Liver (tissue), 9 donors: ENCODE measurements around the gene RBFA. TPM values are rescaled to one million over a fixed set of nuclear protein-coding genes. Genes with fewer than 3 reads are reported as not detected.

Experiments used
- DNase-seq: peaks from one replicate; pipeline ENCODE4 v3.0.0-alpha.2; 2017; ENCODE audit warnings: low spot score
- H3K27ac ChIP-seq, 2 donors: one replicate each; pipeline ENCODE4 v1.7.0; 2013; ENCODE audit warnings: inconsistent platforms in 2 of 2, low read length in 2 of 2, control low read depth in 1 of 2, low read depth in 1 of 2, mild to moderate bottlenecking in 1 of 2
- H3K27me3 ChIP-seq, 4 donors: one replicate each; pipeline versions ENCODE4 v1.6.1 to v1.7.0; 2013; ENCODE audit warnings: low read length in 3 of 4, inconsistent platforms in 1 of 4, mild to moderate bottlenecking in 1 of 4, moderate library complexity in 1 of 4; ENCODE audit not compliant: control insufficient read depth in 4 of 4, insufficient read depth in 4 of 4
- H3K36me3 ChIP-seq, 4 donors: one replicate each; pipeline versions ENCODE4 v1.6.1 to v1.7.0; 2013; ENCODE audit warnings: low read length in 3 of 4, mild to moderate bottlenecking in 3 of 4, low read depth in 1 of 4, moderate library complexity in 1 of 4; ENCODE audit not compliant: control insufficient read depth in 4 of 4, insufficient read depth in 3 of 4
- H3K4me1 ChIP-seq, 4 donors: one replicate each; pipeline versions ENCODE4 v1.6.1 to v1.7.0; 2013; ENCODE audit warnings: low read length in 3 of 4, mild to moderate bottlenecking in 3 of 4, moderate library complexity in 1 of 4; ENCODE audit not compliant: control insufficient read depth in 4 of 4, insufficient read depth in 4 of 4
- H3K4me3 ChIP-seq, 3 donors: one replicate each; pipeline versions ENCODE4 v1.6.1 to v1.7.0; 2013; ENCODE audit warnings: low read length in 3 of 3, control low read depth in 1 of 3, low read depth in 1 of 3, mild to moderate bottlenecking in 1 of 3
- H3K9ac ChIP-seq, 2 donors: one replicate each; pipeline ENCODE4 v1.7.0; 2013; ENCODE audit warnings: low read length in 2 of 2, mild to moderate bottlenecking in 2 of 2, moderate library complexity in 2 of 2, control low read depth in 1 of 2, low read depth in 1 of 2
- H3K9me3 ChIP-seq, 4 donors: one replicate each; pipeline versions ENCODE4 v1.6.1 to v1.7.0; 2013; ENCODE audit warnings: low read length in 3 of 4; ENCODE audit not compliant: control insufficient read depth in 4 of 4
- FOXA1 ChIP-seq: IDR thresholded peaks from 2 replicates; pipeline ENCODE4 v1.6.1; 2016; ENCODE audit warnings: antibody characterized with exemption
- FOXA2 ChIP-seq: IDR thresholded peaks from 2 replicates; pipeline ENCODE4 v1.6.1; 2016; ENCODE audit warnings: antibody characterized with exemption
- GABPA ChIP-seq, 2 donors: IDR thresholded peaks in 1 of 2; conservative IDR thresholded peaks in 1 of 2; 2 replicates each; pipeline ENCODE4 v1.6.1; 2016; ENCODE audit warnings: antibody characterized with exemption in 2 of 2, mild to moderate bottlenecking in 1 of 2, moderate library complexity in 1 of 2
- HNF4A ChIP-seq, 2 donors: conservative IDR thresholded peaks; 2 replicates each; pipeline ENCODE4 v1.6.1; 2016; ENCODE audit warnings: antibody characterized with exemption in 2 of 2, mild to moderate bottlenecking in 2 of 2
- HNF4G ChIP-seq: IDR thresholded peaks from 2 replicates; pipeline ENCODE4 v1.6.1; 2016; ENCODE audit warnings: antibody characterized with exemption
- JUND ChIP-seq, 2 donors: IDR thresholded peaks; 2 replicates each; pipeline ENCODE4 v1.6.1; 2016; ENCODE audit warnings: antibody characterized with exemption in 2 of 2
- NR2F2 ChIP-seq: IDR thresholded peaks from 2 replicates; pipeline ENCODE4 v1.6.1; 2016; ENCODE audit warnings: antibody characterized with exemption
- RAD21 ChIP-seq, 2 donors: IDR thresholded peaks; 2 replicates each; pipeline ENCODE4 v1.6.1; 2016; ENCODE audit warnings: antibody characterized with exemption in 2 of 2, mild to moderate bottlenecking in 2 of 2
- RXRA ChIP-seq, 2 donors: IDR thresholded peaks; 2 replicates each; pipeline ENCODE4 v1.6.1; 2017 to 2018; ENCODE audit warnings: antibody characterized with exemption in 2 of 2, mild to moderate bottlenecking in 1 of 2
- TAF1 ChIP-seq: conservative IDR thresholded peaks from 2 replicates; pipeline ENCODE4 v1.6.1; 2016; ENCODE audit warnings: antibody characterized with exemption, mild to moderate bottlenecking
- YY1 ChIP-seq: IDR thresholded peaks from 2 replicates; pipeline ENCODE4 v1.6.1; 2016; ENCODE audit warnings: antibody characterized with exemption, mild to moderate bottlenecking
- WGBS: extraction: QIAGEN DNeasy Blood & Tissue Kit; methylation state at CpG from one replicate; pipeline ENCODE4 v1.1.7; 2013; 5-methylcytosine and 5-hydroxymethylcytosine counted together
- polyA plus RNA-seq, 2 donors: library from polyadenylated mRNA; stranded (reverse) in 1 of 2; unstranded in 1 of 2; fragments of 200-250 nt in 1 of 2; fragments of >200 nt in 1 of 2; fragmentation: Nextera tagmentation in 1 of 2; extraction: Ambion mirVana in 1 of 2; gene quantifications; one replicate each; pipeline versions ENCODE4 v1.2.1 to v1.2.3, GENCODE V29; 2013 to 2015
- total RNA-seq, 2 donors: library from RNA; depleted of rRNA; stranded (reverse); fragments of >200 nt; gene quantifications; one replicate each; pipeline ENCODE4 v1.2.3, GENCODE V29; 2014
- TF ChIP-seq, protein P1 (sequence below): fragments of 150-350 bp; IDR thresholded peaks from 2 replicates; pipeline ENCODE4 v1.5.1; 2017; ENCODE audit warnings: improper control_type of control experiment, low read depth, low read length; ENCODE audit not compliant: missing input control
- TF ChIP-seq, protein P2 (sequence below): IDR thresholded peaks from 2 replicates; pipeline ENCODE4 v1.6.1; 2016; ENCODE audit warnings: antibody characterized with exemption, mild to moderate bottlenecking
- TF ChIP-seq, protein P3 (sequence below): IDR thresholded peaks from 2 replicates; pipeline ENCODE4 v1.6.1; 2016; ENCODE audit warnings: antibody characterized with exemption
- TF ChIP-seq, protein P4 (sequence below): IDR thresholded peaks from 2 replicates; pipeline ENCODE4 v1.6.1; 2016; ENCODE audit warnings: antibody characterized with exemption
- donor health status: healthy.
- donor health status: healthy.
- donor health status: healthy.
- donor health status: healthy.
- donor health status: healthy.

Gene RBFA
- total and polyA plus RNA-seq, 4 donors: 20.4 to 31.6 (median 27.0) TPM

DNA sequence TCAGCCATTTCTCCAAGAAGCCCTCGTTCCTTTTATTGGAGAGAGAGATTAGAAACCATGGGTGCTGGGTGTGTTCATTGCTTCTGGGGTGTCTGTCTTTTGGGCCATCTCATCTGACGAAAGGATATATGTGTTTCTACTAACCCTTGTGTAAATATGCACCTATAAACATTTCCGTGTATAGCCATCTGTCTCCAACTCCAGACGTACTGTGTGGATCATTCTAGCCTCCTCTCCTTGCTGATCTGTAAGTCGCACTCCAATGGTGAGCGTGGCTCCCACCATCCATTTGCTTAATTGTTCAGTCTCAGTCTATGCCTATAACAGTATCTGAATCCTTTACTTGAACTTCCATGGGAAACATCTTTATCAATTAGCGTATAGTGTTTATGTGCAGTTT, 1.8 kb downstream of the RBFA start (continued):
- no peak for TF ChIP-seq YY1
- TF ChIP-seq RXRA (IDR thresholded peaks at IDR 0.05): no peak
- TF ChIP-seq, protein P1, sequence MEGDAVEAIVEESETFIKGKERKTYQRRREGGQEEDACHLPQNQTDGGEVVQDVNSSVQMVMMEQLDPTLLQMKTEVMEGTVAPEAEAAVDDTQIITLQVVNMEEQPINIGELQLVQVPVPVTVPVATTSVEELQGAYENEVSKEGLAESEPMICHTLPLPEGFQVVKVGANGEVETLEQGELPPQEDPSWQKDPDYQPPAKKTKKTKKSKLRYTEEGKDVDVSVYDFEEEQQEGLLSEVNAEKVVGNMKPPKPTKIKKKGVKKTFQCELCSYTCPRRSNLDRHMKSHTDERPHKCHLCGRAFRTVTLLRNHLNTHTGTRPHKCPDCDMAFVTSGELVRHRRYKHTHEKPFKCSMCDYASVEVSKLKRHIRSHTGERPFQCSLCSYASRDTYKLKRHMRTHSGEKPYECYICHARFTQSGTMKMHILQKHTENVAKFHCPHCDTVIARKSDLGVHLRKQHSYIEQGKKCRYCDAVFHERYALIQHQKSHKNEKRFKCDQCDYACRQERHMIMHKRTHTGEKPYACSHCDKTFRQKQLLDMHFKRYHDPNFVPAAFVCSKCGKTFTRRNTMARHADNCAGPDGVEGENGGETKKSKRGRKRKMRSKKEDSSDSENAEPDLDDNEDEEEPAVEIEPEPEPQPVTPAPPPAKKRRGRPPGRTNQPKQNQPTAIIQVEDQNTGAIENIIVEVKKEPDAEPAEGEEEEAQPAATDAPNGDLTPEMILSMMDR: no peak
- no peak for TF ChIP-seq JUND (IDR thresholded peaks at IDR 0.05)

DNA sequence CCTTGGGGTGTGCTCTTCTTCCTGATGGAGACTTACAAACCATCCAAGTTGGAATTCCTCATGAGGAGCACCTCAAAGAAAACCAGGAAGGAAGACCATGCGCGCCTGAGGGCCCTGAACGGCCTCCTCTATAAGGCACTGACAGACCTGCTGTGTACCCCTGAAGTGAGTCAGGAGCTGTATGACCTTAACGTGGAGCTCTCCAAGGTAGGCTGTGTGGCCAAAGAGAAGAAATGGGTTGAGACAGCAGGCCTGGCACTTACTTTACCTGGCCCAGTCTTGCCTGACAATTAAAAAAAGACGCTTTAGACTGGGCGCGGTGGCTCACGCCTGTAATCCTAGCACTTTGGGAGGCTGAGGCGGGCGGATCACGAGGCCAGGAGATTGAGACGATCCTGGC, 3.1 kb downstream of the RBFA start:
- TF ChIP-seq HNF4A (conservative IDR thresholded peaks at IDR 0.05): no peak
- no peak for TF ChIP-seq YY1
- TF ChIP-seq FOXA1: no peak
- TF ChIP-seq, protein P2, sequence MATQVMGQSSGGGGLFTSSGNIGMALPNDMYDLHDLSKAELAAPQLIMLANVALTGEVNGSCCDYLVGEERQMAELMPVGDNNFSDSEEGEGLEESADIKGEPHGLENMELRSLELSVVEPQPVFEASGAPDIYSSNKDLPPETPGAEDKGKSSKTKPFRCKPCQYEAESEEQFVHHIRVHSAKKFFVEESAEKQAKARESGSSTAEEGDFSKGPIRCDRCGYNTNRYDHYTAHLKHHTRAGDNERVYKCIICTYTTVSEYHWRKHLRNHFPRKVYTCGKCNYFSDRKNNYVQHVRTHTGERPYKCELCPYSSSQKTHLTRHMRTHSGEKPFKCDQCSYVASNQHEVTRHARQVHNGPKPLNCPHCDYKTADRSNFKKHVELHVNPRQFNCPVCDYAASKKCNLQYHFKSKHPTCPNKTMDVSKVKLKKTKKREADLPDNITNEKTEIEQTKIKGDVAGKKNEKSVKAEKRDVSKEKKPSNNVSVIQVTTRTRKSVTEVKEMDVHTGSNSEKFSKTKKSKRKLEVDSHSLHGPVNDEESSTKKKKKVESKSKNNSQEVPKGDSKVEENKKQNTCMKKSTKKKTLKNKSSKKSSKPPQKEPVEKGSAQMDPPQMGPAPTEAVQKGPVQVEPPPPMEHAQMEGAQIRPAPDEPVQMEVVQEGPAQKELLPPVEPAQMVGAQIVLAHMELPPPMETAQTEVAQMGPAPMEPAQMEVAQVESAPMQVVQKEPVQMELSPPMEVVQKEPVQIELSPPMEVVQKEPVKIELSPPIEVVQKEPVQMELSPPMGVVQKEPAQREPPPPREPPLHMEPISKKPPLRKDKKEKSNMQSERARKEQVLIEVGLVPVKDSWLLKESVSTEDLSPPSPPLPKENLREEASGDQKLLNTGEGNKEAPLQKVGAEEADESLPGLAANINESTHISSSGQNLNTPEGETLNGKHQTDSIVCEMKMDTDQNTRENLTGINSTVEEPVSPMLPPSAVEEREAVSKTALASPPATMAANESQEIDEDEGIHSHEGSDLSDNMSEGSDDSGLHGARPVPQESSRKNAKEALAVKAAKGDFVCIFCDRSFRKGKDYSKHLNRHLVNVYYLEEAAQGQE: no peak
- TF ChIP-seq, protein P3, sequence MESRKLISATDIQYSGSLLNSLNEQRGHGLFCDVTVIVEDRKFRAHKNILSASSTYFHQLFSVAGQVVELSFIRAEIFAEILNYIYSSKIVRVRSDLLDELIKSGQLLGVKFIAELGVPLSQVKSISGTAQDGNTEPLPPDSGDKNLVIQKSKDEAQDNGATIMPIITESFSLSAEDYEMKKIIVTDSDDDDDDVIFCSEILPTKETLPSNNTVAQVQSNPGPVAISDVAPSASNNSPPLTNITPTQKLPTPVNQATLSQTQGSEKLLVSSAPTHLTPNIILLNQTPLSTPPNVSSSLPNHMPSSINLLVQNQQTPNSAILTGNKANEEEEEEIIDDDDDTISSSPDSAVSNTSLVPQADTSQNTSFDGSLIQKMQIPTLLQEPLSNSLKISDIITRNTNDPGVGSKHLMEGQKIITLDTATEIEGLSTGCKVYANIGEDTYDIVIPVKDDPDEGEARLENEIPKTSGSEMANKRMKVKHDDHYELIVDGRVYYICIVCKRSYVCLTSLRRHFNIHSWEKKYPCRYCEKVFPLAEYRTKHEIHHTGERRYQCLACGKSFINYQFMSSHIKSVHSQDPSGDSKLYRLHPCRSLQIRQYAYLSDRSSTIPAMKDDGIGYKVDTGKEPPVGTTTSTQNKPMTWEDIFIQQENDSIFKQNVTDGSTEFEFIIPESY: no peak
- TF ChIP-seq JUND (IDR thresholded peaks at IDR 0.05): no peak
- TF ChIP-seq TAF1: no peak
- TF ChIP-seq RAD21 (IDR thresholded peaks at IDR 0.05): no peak
- no peak overlapping the region for H3K27ac ChIP-seq
- WGBS: 98% methylated on average over 12 of the region's 12 CpGs
- H3K4me3 ChIP-seq: no peak overlapping the region
- H3K36me3 ChIP-seq: peaks cover 3 to 10% (median 5%) of the 10 kb centered on the region in 4 donors
- DNase-seq: no peak
- H3K4me1 ChIP-seq: peaks cover 0 to 14% (median 9%) of the 10 kb centered on the region in 4 donors
- no peaks in the 10 kb centered on the region for H3K9me3 ChIP-seq
- no peak overlapping the region for H3K9ac ChIP-seq
- H3K27me3 ChIP-seq: no peaks in the 10 kb centered on the region

DNA sequence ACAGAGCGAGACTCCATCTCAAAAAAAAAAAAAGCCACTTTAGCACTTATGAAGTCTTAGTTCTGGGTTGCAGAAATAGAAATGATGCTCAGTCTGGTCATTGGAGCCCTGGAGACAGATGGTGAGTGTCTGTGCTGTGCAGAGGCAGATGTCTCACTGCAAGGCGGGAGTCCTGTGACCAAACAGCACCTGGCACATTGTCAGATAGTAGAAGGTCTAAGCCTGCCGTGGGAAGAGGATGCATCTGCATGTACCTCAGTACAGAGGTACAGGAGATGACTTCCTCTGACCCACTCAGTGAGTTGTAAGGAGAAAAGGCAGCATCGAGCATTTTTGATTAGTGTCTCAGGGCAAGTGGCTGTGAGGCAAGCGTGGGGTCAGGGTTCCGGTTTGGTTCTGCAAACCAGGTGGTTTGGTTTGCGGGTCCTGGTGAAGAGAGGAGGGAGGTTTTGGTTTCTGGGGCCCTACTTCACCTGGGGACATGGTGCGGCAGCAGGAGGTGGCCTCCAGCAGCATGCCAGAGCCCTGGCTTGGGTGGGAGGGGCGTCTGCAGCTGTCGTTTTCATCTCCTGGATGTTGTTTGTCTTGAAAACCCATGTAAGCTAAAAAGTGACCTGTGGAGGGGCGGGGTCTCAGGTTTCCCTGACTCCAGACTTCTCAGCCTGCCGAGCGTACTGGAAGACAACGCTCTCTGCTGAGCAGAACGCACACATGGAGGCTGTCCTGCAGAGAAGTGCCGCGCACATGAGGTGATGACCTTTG, 3.8 kb downstream of the RBFA start:
- Histone ChIP-seq H3K27ac (no peak overlapping the region), H3K4me1 (peaks cover 0 to 14% (median 9%) of the 10 kb centered on the region in 4 donors), H3K9me3 (no peaks in the 10 kb centered on the region), H3K27me3 (no peaks in the 10 kb centered on the region), H3K4me3 (no peak overlapping the region), H3K36me3 (peaks cover 3 to 10% (median 5%) of the 10 kb centered on the region in 4 donors), H3K9ac (no peak overlapping the region)
- no peak for DNase-seq
- 96% methylated on average over 17 of the region's 17 CpGs for WGBS
- no peak for TF ChIP-seq RXRA (IDR thresholded peaks at IDR 0.05)
- no peak for TF ChIP-seq HNF4G
- TF ChIP-seq TAF1: no peak
- no peak for TF ChIP-seq HNF4A (conservative IDR thresholded peaks at IDR 0.05)
- TF ChIP-seq, protein P2: no peak
- TF ChIP-seq NR2F2: no peak
- TF ChIP-seq, protein P1: no peak
- TF ChIP-seq, protein P4, sequence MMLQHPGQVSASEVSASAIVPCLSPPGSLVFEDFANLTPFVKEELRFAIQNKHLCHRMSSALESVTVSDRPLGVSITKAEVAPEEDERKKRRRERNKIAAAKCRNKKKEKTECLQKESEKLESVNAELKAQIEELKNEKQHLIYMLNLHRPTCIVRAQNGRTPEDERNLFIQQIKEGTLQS: no peak
- no peak for TF ChIP-seq JUND (IDR thresholded peaks at IDR 0.05)
- TF ChIP-seq FOXA2: no peak
- TF ChIP-seq GABPA (IDR thresholded peaks at IDR 0.05 in 1 of 2, conservative IDR thresholded peaks at IDR 0.05 in 1 of 2): no peak
